ENCODE data around the gene OR5J2.
"Not testable (repeated sequence)": the region's sequence is repeated elsewhere in the genome, so short reads cannot be mapped to it uniquely, and the experiment has no call there.

- TF ChIP-seq, protein P1, sequence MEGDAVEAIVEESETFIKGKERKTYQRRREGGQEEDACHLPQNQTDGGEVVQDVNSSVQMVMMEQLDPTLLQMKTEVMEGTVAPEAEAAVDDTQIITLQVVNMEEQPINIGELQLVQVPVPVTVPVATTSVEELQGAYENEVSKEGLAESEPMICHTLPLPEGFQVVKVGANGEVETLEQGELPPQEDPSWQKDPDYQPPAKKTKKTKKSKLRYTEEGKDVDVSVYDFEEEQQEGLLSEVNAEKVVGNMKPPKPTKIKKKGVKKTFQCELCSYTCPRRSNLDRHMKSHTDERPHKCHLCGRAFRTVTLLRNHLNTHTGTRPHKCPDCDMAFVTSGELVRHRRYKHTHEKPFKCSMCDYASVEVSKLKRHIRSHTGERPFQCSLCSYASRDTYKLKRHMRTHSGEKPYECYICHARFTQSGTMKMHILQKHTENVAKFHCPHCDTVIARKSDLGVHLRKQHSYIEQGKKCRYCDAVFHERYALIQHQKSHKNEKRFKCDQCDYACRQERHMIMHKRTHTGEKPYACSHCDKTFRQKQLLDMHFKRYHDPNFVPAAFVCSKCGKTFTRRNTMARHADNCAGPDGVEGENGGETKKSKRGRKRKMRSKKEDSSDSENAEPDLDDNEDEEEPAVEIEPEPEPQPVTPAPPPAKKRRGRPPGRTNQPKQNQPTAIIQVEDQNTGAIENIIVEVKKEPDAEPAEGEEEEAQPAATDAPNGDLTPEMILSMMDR (conservative IDR thresholded peaks at IDR 0.05): not testable (repeated sequence)
- TF ChIP-seq ZFX (IDR thresholded peaks at IDR 0.05): not testable (repeated sequence)
These were observed 43.3 kb downstream of the OR5J2 start for GRCh38 chr11:56219735-56220134.
